Ovary (tissue), 3 donors: ENCODE results near the gene SYT9.
"Not testable (repeated sequence)": the region's sequence is repeated elsewhere in the genome, so short reads cannot be mapped to it uniquely, and the experiment has no call there.

ENCODE experiments used
- CTCF ChIP-seq, 3 donors: fragments of 450-650 bp in 2 of 3; fragments of 200-600 bp in 1 of 3; IDR thresholded peaks; one replicate each; pipeline versions ENCODE4 v1.5.1 to v1.8.0; 2016 to 2022; ENCODE audit warnings: antibody characterized with exemption in 3 of 3, mild to moderate bottlenecking in 1 of 3
- EP300 ChIP-seq: sonication (generic); formaldehyde crosslinking; IDR thresholded peaks from one replicate; pipeline ENCODE4 v1.6.1; 2017; ENCODE audit warnings: antibody characterized with exemption
- POLR2A ChIP-seq: fragments of 450-650 bp; IDR thresholded peaks from one replicate; pipeline ENCODE4 v1.6.1; 2017; ENCODE audit warnings: antibody characterized with exemption, mild to moderate bottlenecking, moderate library complexity
- donor health status: DM: no; HTN: no; CAD: no.

GRCh38 chr11:7517743-7518142 is 266.0 kb downstream of the SYT9 start:
- TF ChIP-seq CTCF (IDR thresholded peaks at IDR 0.05); POLR2A; EP300: not testable (repeated sequence)
